Activated T-helper 1 cell treated with anti-CD3 and anti-CD28 coated beads, Interleukin-12 subunit alpha, Interleukin-12 subunit beta, Interleukin-2, Interleukin-4 antibody, amounts not matched to agents 30 ng/mL and 10 ng/mL and 1 ng/mL, durations not matched to agents 14 hours and 24 hours and 36 hours (primary cell): ENCODE measurements around the gene RBMS3. TPM values are rescaled to one million over a fixed set of nuclear protein-coding genes. Genes with fewer than 3 reads are reported as not detected.
"Not testable (repeated sequence)": the region's sequence is repeated elsewhere in the genome, so short reads cannot be mapped to it uniquely, and the experiment has no call there.

Experiments used
- DNase-seq: peaks from one replicate; pipeline ENCODE4 v3.0.0; 2021; ENCODE audit warnings: low spot score
- H3K27ac Mint-ChIP-seq: one replicate; pipeline ENCODE4 v1.8.0; 2021; ENCODE audit warnings: mild to moderate bottlenecking, mixed read lengths
- H3K27me3 Mint-ChIP-seq: one replicate; pipeline ENCODE4 v1.8.0; 2022; ENCODE audit warnings: mild to moderate bottlenecking, moderate library complexity, mixed read lengths; ENCODE audit not compliant: insufficient read depth
- H3K36me3 Mint-ChIP-seq: one replicate; pipeline ENCODE4 v1.8.0; 2021; ENCODE audit warnings: low read depth, mixed read lengths
- H3K4me1 Mint-ChIP-seq: one replicate; pipeline ENCODE4 v1.8.0; 2021; ENCODE audit warnings: low read depth, mixed read lengths
- H3K4me3 Mint-ChIP-seq: one replicate; pipeline ENCODE4 v1.8.0; 2021; ENCODE audit warnings: mild to moderate bottlenecking, moderate library complexity, mixed read lengths
- H3K9me3 Mint-ChIP-seq: one replicate; pipeline ENCODE4 v1.8.0; 2021; ENCODE audit warnings: mixed read lengths
- intact Hi-C: fragments of 100-400 bp; cut with micrococcal nuclease; formaldehyde crosslinking; loops from one replicate; pipeline ENCODE4 v1.15.1; 2024
- total RNA-seq: library from RNA; stranded (reverse); gene quantifications from 2 replicates; pipeline ENCODE4 v1.2.3, GENCODE V29; 2022

The RBMS3 gene
- total RNA-seq, 1 donor from 2014 or later, result 3.7 TPM

DNA sequence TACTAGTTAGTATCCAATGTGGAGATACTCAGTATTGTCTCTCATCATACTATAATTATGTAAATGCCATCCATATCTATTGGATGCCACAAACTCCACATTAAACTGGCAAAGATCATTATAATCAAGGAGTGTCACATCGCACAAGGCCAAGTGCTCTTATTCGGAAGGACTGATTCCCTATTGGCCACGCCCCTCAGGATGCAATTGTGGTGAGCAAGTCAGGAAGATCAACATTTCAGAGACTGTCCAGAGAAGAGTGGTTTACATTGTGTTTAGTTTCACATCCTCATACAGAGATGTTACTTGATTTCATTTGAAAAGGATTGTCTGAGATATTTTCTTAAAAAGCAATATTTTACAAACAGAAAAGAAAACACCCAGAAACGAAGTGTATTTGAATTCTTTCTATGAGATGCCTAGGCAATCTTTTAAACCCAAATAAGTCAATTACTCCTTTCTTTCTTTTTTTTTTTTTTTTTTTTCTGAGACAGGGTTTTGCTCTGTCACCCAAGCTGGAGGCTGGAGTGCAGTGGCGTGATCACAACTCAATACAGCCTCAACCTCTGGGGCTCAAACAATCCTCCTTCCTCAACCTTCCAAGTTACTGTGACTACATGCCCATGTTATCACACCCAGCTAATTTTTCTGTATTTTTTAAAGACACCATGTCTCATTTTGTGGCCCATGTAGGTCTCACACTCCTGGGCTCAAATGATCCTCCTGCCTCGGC is 369.1 kb downstream of the RBMS3 start:
- Mint-ChIP-seq H3K9me3 (no peaks in the 10 kb centered on the region), H3K27ac (no peak overlapping the region), H3K4me1 (no peaks in the 10 kb centered on the region), H3K27me3 (no peaks in the 10 kb centered on the region), H3K36me3 (peaks cover 2% of the 10 kb centered on the region), H3K4me3 (no peak overlapping the region)
- intact Hi-C loops, result no loop called here
- DNase-seq, result no peak

DNA sequence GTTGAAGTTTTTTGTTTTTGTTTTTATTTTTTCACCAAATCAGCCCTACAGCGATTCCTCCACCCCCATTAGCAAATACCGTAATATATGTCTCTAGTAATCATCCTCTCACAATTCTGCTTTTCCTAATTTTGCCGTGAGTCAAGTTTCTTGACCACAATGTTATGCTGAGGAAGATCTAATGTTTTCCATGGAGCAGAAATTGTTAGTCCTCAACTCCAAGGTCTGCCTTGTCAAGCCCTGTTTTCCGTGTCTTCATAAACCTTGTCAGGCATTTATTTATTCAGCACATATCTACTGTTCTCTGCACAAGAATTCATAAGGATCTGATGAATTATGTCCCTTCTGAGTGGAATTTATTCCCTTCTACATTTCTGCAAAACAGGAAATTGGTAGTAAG is 372.8 kb downstream of the RBMS3 start:
- no peaks in the 10 kb centered on the region for H3K4me1 Mint-ChIP-seq
- intact Hi-C loops, result no loop called here

DNA sequence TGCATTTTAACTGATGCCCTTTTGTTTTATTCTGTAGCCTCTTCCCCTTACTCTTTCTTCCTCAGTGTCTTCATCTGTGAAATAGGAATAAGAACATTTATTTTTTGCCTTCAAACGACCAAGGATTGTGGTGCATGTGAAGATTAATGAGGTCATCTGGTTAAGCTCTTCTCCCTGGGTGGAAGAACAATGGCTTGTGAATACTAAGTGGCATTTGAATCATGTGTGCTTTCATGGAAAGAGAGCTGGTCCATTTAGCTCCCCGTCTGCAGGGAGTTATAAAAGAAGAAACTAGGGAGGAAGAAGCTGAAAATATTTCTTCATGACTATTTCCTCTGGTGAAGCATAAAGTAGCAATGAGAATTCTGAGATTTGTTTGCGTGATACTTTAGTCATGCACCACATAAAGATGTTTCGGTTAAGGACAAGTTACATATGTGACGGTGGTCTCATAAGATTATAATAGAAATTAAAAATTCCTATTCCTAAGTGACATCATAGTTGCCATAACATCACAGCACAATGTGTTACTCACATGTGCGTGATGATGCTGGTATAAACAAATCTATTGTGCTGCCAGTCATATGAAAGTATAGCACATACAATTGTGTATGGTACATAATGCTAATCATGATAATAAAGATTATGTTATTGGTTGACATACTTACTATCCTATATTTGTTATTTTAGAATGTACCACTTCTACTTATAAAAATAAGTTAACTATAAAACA is 374.3 kb downstream of the RBMS3 start:
- intact Hi-C loops, result no loop called here
- Mint-ChIP-seq H3K27me3 (no peaks in the 10 kb centered on the region), H3K9me3 (no peaks in the 10 kb centered on the region), H3K4me3 (no peak overlapping the region), H3K36me3 (no peaks in the 10 kb centered on the region), H3K4me1 (no peaks in the 10 kb centered on the region), H3K27ac (no peak overlapping the region)
- no peak for DNase-seq

More for the DNA sequence above, 372.8 kb downstream of the RBMS3 start:
- no peak for DNase-seq
- no peaks in the 10 kb centered on the region for H3K27me3 Mint-ChIP-seq
- peaks cover 2% of the 10 kb centered on the region for H3K36me3 Mint-ChIP-seq
- H3K4me3 Mint-ChIP-seq, result no peak overlapping the region
- H3K27ac Mint-ChIP-seq, result no peak overlapping the region
- no peaks in the 10 kb centered on the region for H3K9me3 Mint-ChIP-seq

DNA sequence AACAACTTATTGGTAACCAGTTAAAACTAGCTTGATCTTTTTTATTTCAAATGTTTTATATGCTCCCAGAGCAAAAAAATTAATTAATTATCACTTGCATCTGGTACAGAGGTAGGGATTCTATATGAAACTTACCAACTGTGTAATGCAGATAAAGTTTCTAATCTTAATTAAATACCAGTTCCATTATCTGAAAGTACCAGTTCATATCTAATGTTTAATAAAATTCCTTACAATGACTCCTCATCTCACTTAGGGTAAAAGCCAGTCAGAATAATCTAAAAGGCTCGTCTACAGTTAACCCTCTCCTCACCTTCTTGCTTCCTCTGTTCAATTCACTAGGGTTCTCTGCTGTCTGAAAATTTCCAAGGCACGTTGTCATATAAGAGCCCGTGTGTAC is 384.8 kb downstream of the RBMS3 start:
- H3K36me3 Mint-ChIP-seq, result no peaks in the 10 kb centered on the region
- H3K27me3 Mint-ChIP-seq, result peaks cover 2% of the 10 kb centered on the region
- H3K4me3 Mint-ChIP-seq, result no peak overlapping the region
- H3K27ac Mint-ChIP-seq, result no peak overlapping the region
- H3K4me1 Mint-ChIP-seq, result no peaks in the 10 kb centered on the region
- no peaks in the 10 kb centered on the region for H3K9me3 Mint-ChIP-seq
- intact Hi-C loops, result no loop called here
- no peak for DNase-seq

DNA sequence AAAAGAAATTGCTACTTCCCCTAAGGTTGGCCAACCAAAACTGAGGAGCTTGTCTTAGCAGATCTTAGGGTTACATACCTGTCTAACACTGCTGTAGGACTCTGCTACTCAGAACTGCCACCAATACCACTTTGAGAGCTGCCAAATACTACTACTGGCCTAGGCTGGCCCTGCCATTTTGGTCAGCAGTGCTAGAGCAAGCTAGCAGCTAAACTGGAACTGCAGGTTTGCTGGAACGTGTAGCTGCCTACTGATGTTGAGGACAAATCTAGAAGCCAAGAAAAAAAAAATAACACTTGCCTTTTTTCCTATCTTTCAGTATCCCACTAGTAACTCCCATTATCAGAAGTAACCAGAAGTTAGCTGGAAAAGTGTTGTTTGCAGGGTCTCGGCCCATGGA is 387.4 kb downstream of the RBMS3 start:
- no peak overlapping the region for H3K4me3 Mint-ChIP-seq
- H3K27ac Mint-ChIP-seq, result no peak overlapping the region
- intact Hi-C loops, result no loop called here
- no peaks in the 10 kb centered on the region for H3K9me3 Mint-ChIP-seq
- H3K27me3 Mint-ChIP-seq, result peaks cover 2% of the 10 kb centered on the region
- H3K4me1 Mint-ChIP-seq, result no peaks in the 10 kb centered on the region
- DNase-seq, result no peak
- H3K36me3 Mint-ChIP-seq, result no peaks in the 10 kb centered on the region

DNA sequence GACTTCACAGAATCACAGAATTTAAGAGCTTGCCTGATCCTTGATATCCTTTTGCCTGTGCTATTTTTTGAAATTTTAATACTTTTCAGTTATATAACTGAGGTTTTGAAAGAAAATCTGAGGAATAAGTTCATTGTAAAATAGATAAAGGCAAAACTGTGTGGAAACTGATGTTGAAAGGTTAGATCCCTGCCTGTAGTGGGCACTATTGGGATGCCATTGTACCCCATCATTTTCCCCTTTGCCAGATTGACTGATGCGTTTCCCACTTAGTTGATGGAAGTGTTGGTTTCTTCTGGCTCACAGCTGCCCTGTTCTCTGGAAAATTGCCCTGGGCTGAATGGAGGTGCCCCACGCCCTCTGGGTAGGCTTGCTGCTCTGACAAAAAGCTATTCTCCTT is 387.9 kb downstream of the RBMS3 start:
- Mint-ChIP-seq H3K4me3 (no peak overlapping the region), H3K36me3 (no peaks in the 10 kb centered on the region), H3K27me3 (peaks cover 2% of the 10 kb centered on the region), H3K4me1 (no peaks in the 10 kb centered on the region), H3K27ac (no peak overlapping the region), H3K9me3 (no peaks in the 10 kb centered on the region)
- DNase-seq, result no peak
- intact Hi-C loops, result no loop called here

DNA sequence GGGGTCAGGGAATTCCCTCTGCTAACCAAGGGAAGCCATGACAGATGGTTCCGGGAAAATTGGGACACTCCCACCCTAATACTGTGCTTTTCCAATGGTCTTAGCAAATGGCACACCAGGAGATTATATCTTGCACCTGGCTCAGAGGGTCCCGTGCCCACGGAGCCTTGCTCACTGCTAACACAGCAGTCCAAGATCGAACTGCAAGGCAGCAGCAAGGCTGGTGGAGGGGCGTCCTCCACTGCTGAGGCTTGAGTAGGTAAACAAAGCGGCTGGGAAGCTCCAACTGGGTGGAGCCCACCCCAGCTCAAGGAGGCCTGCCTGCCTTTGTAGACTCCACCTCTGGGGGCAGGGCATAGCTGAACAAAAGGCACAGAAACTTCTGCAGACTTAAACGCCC is 389.6 kb downstream of the RBMS3 start:
- DNase-seq, H3K4me1 Mint-ChIP-seq, intact Hi-C loops, H3K27ac Mint-ChIP-seq, H3K4me3 Mint-ChIP-seq, H3K9me3 Mint-ChIP-seq, H3K36me3 Mint-ChIP-seq, H3K27me3 Mint-ChIP-seq: not testable (repeated sequence)

DNA sequence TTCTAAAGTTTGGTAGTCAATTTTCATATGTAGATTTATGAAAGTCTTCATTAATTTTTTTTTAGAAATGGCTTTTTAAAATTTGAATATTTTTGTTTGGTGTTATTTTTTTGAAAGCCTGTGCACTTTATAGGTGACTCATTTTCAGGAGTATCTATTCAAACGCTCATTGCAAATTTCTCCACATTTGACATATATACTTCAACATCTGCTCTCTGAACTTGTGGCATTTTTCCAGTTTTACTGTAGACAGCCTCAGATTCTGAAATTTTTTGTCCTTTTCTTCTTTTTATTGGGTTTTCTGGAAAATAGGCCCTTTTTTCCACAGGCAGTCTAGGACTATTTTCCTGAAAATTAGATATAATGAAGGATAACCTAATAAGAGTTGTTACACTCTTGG is 396.6 kb downstream of the RBMS3 start:
- H3K4me3 Mint-ChIP-seq, result no peak overlapping the region

DNA sequence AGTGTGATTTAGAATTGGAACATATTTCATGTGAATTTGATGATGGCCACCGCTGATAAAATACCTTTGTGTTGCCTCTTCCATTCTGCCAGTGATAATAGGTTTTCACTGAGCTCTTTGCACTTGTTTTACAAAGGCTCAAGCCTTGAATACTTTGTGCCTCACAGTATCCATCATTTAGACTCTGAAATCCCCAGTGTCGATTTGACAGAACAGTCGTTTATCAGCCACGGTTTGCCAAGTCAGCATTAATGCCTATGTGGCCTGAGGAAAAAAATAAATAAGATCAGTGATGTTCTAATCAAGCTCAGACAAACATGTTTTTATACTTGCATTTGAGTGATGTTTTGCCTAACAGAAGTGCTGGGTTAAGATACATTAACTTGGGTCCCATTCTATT is 399.1 kb downstream of the RBMS3 start:
- Mint-ChIP-seq H3K4me3 (no peak overlapping the region), H3K9me3 (peaks cover 5% of the 10 kb centered on the region), H3K27me3 (peaks cover 3% of the 10 kb centered on the region), H3K27ac (no peak overlapping the region), H3K4me1 (no peaks in the 10 kb centered on the region), H3K36me3 (no peaks in the 10 kb centered on the region)
- no peak for DNase-seq
- intact Hi-C loops, result no loop called here

More for the DNA sequence above, 396.6 kb downstream of the RBMS3 start:
- Mint-ChIP-seq H3K27ac (no peak overlapping the region), H3K36me3 (no peaks in the 10 kb centered on the region), H3K9me3 (peaks cover 5% of the 10 kb centered on the region), H3K27me3 (peaks cover 3% of the 10 kb centered on the region), H3K4me1 (no peaks in the 10 kb centered on the region)
- DNase-seq, result no peak
- intact Hi-C loops, result no loop called here

DNA sequence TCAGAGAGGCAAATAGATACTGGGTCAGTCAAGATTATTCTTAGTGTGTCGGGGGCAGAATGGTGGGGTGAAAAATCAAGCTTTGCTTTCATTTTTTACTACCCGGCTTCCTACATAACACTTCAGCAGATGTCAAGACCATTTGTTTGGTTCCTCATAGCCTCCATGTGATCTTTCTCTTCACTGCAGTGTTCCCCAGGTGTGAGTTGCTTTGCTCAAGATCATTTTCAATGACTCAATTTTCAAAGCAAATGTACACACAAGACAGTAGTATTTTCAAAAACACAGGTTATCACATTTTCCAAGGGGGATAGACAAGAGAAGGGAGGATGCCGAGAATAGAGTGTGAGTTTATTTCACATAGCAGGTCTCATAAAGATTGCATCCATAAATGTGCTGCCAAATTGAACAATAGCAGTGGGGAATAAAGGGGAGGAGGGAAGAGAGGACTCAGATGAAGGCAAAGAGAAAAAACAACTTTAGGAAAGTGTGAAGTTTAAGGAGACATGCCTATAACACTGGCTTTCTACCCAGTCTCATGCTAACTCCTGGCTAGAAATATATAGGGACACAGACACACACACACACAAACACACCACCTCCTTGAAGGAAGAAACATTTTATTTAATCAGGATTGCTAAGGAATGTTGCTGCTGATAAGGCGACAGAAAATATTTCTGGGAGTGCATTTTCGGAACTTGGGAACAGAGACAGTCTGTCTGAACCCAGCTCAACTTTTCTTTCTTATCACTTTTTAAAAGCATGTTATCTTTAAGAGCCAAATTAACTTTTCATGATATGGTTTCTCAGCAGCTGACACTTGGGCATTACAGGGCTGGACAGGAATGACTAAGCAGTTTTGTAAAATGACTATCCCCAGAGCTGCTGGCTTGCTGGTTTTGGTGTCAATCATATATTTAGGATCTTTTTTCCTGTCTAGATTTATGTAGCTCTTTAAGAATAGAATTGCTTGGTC is 402.4 kb downstream of the RBMS3 start:
- intact Hi-C loops, result no loop called here
- DNase-seq, result no peak
- Mint-ChIP-seq H3K27me3 (peaks cover 5% of the 10 kb centered on the region), H3K27ac (no peak overlapping the region), H3K9me3 (no peaks in the 10 kb centered on the region), H3K36me3 (no peaks in the 10 kb centered on the region), H3K4me1 (peaks cover 8% of the 10 kb centered on the region), H3K4me3 (no peak overlapping the region)

DNA sequence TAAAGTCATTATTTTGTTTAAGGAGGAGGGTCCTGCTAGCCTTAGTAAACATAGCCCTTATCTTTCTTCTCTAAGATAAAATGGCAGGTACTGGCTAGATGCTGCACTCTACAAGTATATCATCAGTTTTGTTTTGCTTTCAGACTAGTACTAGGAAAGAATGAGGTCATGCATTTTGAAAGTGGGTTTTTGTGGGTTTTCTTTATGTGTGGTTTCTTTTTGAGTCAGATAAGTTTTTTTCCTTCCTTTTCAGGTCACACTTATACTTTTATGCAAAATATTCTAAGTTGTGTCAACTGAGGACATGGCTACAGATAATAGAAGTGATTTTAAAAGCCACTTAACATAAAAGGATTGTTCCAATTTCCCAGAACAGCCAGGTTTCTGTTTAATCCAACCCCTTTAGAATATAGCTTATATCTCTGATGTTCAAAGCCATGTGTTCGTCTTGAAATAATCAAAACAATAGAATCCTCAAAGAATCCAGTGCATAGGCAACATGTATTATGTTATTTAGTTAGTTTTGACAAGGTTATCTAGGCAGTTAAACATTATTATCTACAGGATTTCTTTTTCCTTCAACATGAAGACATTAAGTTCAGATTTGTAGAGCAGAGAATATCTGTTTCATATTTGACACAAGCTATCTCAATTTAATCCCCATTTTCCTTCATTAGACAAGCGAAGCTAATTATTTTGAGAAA is 406.2 kb downstream of the RBMS3 start:
- intact Hi-C loops, result loop anchor here (1.0 to 5.0 kb wide), 9 partner anchors 402 to 1785 kb away; no protein-coding TSS in a partner anchor
- Mint-ChIP-seq H3K4me1 (peaks cover 8% of the 10 kb centered on the region), H3K9me3 (no peaks in the 10 kb centered on the region), H3K27ac (peak overlapping the region; percentile 36), H3K4me3 (no peak overlapping the region), H3K27me3 (peaks cover 5% of the 10 kb centered on the region), H3K36me3 (no peaks in the 10 kb centered on the region)
- peak; percentile 5 for DNase-seq

DNA sequence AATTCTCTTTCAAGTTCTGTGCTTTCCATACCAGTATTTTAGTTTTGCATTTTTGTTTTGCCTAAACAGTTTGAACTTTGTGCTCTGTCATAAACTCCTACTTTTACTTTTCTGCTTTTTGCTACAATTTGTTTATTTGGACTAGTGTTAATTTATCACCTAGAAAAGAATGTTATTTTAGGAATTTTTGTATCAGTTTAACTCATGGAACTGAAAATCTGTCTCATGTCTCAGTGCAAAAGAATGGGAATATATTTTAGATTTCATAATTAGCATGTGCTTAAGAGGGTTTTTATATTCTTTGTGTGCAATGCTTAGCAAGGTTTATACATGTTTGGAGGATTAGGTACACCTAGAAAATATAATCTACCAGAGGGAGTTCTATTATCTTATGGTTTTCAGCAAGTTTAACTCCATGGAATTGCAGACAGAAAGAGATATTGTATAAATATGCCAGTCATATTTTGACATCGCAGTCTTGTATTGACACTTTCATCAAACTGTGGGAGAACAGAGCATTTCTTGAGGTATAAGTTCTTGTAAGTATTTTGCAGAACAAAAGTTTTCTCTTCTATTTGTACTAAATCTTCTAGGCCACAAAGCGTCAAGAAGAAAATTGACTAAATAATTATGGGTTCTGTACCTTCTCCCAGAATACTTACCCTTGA is 409.9 kb downstream of the RBMS3 start:
- Mint-ChIP-seq H3K4me3 (no peak overlapping the region), H3K27ac (no peak overlapping the region), H3K4me1 (peaks cover 8% of the 10 kb centered on the region), H3K9me3 (no peaks in the 10 kb centered on the region), H3K36me3 (no peaks in the 10 kb centered on the region), H3K27me3 (peaks cover 13% of the 10 kb centered on the region)
- no peak for DNase-seq
- intact Hi-C loops, result no loop called here
